Endometrial microvascular endothelial cells (primary cell): ENCODE results near the gene DLX3. TPM values are rescaled to one million over a fixed set of nuclear protein-coding genes. Genes with fewer than 3 reads are reported as not detected.

Experiments used
- in situ Hi-C: cut with HindIII; loops from 2 replicates; pipeline ENCODE4 v1.10.0; 2017; ENCODE audit warnings: low sequenced_read_pairs, low pct_unique_long_range_greater_than_20kb; ENCODE audit errors: inconsistent ontology term
- total RNA-seq: library from RNA; depleted of rRNA; stranded (reverse); fragments of >200 nt; gene quantifications from one replicate; pipeline ENCODE4 v1.2.3, GENCODE V29; 2015; ENCODE audit errors: inconsistent ontology term

Gene DLX3
- total RNA-seq, 1 donor from 2014 or later: not detected

DNA sequence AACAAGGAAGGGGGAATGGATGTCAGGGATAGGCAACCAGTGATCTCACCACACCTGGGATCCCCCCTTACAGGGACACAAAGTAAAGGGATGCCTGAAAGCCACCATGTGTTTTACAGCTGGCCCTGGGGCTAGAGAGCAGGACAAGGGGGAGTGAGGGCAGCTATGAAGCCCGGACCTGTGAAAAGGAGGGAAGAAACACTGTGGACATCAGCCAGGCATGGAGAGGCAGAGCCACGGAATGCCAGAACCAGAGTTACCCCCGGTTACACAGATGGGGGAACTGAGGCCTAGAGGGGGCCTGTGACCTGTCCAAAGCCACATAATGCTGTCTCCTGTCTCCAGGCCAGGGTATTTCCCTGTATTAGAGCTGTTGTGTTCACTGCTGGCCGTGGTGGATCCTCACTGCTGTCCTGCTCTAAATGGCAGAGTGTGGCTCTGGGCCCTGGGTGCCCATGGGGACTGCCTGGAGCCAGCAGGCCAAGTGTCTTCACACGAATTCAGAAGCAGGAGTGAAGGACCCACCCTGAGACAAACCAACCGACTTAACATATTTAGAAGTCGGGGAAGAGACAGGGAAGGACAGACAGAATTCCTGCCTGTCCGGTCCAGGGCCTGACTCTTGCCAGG lies 31.1 kb upstream of the DLX3 start:
- in situ Hi-C loops: no loop called here

DNA sequence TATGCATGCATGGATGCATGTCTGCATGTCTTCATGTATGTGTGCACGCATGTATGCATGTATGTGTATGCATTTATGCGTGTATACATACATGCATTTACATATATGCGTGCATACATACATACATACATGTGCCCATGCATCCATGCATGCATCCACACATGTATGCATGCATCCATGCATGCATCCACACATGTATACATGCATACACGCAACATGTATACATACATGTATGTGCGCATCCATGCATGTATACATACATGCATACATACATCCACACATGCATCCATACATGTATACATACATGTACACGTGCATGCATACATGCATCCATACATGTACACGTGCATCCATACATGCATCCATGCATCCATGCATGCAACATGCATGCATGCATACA lies 29.8 kb upstream of the DLX3 start:
- in situ Hi-C loops: no loop called here

DNA sequence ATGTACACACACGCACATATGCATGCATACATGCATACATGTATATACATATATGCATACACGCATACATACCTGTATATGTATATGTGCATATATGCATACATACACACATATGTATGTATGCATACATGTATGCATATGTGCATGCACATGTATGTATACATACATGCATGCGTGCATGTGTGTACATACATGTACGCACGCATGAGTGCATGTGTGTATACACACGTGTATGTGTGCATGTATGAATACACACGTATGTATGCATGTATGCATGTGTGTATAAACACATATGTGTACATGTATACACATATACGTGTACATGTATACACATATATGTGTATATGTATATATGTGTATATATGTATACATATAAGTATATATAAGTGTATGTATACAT lies 28.5 kb upstream of the DLX3 start:
- in situ Hi-C loops: no loop called here

DNA sequence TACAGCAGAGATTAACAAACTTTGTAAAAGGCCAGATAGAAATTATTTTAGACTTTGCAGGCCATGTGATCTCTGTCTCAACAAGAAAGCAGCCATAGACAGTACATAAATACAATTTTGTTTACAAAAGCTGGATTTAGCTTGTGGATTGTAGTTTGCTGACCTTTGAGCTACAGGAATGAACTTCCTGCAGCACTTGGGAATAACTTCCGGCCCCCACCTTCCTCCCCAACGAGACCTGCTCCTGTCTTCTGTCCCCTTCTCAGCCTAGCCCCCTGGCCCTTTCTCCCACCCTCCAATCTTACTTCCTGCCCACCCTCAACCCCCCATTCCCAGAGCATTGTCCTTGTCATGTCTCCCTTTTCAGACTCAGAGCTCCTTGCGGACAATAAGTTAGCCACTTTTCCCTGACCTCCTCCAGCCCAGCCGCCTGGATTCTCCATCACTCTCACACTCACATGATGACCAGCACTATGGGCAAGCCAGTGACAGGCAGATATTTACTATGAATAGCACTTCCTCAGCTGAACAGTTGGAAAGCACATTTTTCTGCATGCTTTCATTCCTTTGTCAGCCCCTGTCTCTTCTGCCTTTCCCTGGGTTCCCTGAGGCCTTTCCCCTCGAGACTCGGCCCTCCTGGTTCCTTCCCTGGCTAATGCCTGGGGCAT lies 27.6 kb upstream of the DLX3 start:
- in situ Hi-C loops: no loop called here

DNA sequence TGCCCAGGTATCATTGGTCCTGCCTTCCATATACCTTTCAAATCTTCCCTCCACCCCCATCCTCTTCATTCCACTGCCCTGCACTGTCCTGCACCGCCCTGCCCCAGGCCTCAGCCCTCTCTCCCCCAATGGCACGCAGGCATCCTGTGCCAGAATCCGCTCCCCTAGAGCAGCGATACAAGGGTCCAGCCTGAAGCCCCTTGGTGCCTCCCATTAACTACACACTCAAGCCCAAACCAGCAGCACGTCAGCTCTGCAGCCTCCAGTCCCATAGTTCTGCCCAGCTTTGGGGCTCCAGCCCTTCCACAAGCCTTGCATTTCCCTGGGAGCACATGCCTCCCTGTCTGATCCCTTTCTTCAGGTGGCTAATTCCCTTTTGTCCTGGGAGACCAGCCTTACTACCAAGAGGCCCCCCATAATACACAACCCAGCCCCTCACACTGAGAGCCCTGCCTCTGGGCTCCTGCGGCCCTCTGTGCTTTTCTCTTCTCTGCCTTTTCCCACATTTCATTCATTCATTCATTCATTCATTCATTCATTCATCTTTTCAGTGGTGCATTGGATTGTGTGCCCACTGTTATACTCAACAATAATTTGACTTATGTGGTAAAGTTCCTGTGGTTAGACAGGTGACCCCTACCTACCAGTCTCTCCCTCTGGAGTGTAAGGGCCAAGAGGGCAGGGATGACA lies 26.8 kb upstream of the DLX3 start:
- in situ Hi-C loops: no loop called here

DNA sequence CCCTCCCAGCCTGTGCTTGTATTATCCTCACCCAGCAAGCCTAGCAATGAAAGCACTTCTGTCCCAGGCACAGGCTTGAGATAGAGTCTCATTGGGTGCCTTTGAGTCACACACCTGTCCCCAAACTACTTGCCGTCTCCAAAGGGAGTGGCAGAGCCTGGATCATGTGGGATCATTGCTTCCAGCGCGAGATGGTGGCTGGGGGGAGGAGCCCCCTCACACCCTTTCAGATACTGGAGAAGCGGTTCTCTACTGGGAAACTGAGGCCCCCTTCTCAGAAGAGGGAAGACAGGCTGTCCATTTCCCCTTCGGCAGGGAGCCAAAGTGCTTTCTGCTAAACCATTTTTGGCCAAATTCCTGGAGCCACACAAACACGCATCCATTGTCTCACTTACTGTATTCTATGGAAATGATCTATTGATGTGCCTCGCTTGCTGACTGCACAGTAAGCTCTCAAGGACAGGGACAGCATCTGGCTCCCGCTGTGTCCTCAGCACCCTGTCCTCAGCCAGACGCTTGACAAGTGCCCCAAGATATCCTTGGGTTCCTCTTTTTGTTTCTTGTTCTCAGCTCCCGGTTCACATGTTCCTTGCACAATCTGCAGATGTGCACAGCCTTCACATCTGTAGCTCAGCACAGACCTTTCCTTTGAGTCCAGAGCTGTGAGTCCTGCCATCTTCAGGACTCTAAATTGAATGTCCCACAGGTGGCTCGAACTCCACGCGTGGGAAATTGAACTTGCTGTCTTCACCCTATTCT lies 26.0 kb upstream of the DLX3 start:
- in situ Hi-C loops: no loop called here

DNA sequence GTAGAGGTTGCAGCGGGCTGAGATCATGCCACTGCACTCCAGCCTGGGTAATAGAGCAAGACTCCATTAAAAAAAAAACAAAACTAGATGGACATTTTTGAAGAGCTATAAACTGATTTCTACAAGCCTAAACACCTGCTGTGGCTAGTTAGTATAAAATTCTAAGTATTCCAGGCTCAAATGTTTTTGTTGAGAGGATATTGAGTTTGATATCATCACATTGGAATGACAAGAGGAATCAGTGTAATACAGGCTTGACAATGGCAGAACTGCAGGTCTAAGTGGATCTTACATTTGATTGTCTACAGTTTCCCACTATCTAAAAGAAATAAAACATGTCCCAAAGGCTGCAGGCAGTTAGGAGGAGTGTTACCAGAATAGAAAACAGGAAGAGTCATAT lies 23.9 kb upstream of the DLX3 start:
- in situ Hi-C loops: no loop called here

DNA sequence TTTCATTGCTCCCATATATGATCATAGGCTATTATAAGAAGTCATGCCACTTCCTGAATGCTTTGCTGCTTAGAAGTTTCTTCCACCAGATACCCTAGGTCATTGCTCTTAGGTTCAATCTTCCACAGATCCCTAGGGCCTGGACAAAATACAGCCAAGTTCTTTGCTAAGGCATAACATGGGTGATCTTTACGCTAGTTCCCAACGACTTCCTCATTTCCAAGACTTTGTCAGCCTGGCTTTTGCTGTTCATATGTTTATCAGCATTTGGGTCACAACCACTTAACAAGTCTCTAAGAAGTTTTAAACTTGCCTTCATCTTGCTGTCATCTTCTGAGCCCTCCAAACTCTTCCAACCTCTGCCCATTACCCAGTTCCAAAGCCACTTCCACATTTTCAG lies 20.1 kb upstream of the DLX3 start:
- in situ Hi-C loops: no loop called here

DNA sequence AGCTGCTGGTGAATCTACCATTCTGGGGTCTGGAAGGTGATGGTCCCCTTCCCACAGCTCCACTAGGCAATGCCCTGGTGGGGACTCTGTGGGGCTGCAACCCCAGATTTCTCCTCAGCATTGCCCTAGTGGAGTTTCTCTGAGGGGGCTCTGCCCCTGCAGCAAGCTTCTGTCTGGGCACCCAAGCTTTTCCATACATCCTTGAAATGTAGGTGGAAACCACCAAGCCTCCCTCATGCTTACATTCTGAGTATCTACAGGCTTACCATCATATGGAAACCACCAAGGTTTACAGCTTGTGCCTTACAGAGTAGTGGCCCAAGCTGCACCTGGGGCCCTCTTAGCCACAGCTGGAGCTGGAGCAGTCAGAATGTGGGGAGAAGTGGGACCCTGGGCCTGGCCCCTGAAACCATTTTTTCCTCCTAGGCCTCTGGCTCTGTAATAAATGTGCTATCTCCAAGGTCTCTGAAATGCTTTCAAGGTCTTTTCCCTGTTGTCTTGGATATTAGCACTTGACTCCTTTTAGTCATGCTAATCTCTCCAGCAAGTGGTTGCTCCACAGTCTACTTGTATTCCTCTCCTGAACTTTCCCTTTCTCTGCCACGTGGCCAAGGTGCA lies 19.6 kb upstream of the DLX3 start:
- in situ Hi-C loops: no loop called here

DNA sequence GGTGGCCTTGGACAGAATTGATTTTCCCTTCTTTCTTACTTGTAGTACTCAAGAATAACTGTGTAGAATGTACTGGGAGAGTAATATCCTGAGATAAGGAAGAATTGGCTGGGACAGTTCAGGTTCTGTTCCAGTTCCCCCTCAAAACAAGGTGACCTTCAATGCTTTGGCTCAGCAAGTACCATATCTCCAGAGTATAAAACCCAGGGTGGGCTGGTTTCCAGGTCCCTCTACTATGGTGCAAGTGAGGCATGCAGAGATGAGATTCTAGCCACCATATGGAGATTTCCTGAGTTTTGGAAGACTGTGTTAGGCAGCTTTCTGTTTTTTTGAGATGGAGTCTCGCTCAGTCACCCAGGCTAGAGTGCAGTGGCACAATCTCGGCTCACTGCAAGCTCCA lies 18.1 kb upstream of the DLX3 start:
- in situ Hi-C loops: no loop called here

DNA sequence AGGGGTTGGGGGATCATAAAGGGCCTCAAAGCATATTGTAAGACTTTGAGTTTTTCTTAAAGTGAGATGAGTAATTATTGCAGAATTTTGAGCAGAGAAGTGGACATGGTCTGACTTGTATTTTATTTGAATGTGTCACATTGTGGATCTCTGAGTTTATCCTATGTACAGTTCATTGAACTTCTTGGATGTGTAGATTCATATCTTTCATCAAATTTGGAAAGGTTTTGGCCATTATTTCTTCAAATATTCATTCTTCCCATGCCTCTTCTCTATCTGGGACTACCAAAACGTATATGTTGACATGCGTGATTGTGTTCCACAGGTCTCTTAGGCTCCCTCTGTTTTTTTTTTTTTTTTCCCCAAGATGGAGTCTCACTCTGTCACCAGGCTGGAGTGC lies 14.3 kb upstream of the DLX3 start:
- in situ Hi-C loops: no loop called here

DNA sequence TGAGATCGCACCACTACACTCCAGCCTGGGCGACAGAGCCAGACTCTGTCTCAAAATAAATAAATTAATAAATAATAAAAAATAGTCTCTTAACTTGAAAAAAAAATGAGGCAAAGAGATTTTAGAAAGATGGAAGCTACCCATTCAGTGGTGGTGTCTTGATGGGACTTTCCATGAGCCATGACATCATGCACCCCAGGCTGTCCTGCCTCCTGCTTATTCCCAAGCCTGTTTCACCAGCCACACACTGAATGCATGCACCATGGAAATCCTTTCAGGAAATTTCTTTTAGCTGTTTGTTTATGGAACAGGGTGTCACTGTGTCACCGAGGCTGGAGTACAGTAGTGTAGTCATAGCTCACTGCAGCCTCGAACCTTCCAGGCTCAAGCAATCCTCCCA lies 8.9 kb upstream of the DLX3 start:
- in situ Hi-C loops: no loop called here

DNA sequence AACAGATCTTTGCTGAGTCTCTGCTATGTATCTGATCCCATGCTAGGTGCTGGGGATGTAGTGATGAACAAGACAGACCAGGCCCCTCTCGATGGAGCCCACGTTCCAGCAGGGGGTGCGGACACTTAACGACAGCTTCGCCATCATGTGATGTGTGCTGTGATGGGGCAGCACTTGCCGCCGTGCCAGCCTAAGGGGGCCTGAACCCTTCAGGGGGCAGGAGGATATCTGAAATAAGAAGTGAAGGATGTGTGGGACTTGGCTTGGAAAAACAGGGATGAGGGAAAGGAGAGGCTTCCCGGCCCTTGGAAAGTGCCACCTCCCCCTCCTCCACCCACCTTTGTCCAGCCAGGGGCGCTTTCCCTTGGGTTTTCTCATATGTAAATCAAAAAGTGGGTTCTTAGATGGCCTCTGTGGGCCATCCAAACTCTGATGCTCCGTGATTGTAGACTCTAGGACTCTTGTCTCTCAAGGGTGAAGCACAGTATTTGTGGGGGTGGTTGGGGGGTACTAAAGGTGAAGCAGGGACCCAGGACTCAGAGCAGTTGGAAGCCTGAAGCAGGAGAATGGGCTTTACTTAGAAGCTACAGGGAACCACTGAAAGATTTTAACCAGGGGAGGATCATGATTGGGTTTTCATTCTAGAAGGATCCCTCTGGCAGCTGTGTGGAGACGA lies 4.0 kb upstream of the DLX3 start:
- in situ Hi-C loops: no loop called here

DNA sequence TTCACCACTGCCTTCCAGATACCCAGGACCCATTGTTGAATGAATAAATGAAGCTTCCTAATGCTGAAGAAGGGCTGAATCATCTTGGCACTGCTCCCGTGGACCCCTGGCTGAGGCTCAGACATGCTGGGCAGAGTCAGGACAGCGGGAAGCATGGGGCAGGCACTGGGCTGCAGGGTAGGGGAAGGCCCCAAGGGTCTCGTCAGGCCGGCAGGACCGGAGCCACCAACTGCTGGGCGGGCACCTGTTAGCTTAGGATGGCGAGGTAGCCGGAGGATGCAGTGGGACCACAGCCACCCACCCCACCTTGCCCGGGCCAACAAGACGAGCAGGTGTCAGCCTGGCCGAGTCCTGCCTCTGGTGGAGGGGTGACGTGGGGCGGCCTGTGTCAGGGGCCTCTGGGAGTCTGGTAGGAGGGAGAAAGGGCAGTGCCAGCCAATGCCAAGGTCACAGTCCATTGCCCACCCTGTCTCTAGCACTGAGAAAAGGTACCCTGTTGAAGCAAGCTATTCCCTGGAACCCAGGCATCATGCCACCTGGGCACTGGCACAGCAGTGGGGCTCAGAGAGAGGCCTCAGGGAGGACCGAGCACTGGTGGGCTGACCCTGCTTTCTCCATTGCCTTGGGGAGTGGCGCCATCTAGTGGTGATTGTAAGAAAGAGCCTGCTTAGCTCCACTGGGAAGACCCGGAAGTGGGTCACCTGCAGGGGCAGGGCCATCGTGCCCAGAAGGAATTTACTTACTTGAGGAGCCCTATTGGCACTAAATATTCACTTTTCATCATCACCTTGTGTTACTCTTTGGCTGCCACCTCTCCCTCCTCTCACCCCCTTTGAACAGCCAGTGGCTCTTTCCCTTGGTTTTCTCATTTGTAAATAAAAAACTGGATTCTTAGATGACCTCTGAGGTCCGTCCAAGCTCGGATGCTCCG lies 3.0 kb upstream of the DLX3 start:
- in situ Hi-C loops: no loop called here

DNA sequence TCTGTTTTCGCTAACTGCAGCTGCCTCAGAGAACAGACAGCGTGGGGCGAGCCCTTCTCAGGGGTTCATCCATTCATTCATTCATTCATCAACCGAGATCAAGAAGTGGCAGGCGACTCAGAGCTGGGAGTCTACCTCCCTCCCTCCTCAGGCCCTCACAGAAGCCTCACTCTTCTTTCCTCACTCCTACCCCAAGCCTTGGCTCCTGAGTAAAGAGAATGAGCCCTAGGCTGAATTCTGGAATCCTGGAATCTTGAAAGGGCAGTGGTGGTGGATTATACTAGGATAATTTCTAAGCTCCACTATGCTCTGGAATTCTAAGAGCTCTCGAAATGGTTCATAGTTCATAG lies 2.3 kb upstream of the DLX3 start:
- in situ Hi-C loops: no loop called here

DNA sequence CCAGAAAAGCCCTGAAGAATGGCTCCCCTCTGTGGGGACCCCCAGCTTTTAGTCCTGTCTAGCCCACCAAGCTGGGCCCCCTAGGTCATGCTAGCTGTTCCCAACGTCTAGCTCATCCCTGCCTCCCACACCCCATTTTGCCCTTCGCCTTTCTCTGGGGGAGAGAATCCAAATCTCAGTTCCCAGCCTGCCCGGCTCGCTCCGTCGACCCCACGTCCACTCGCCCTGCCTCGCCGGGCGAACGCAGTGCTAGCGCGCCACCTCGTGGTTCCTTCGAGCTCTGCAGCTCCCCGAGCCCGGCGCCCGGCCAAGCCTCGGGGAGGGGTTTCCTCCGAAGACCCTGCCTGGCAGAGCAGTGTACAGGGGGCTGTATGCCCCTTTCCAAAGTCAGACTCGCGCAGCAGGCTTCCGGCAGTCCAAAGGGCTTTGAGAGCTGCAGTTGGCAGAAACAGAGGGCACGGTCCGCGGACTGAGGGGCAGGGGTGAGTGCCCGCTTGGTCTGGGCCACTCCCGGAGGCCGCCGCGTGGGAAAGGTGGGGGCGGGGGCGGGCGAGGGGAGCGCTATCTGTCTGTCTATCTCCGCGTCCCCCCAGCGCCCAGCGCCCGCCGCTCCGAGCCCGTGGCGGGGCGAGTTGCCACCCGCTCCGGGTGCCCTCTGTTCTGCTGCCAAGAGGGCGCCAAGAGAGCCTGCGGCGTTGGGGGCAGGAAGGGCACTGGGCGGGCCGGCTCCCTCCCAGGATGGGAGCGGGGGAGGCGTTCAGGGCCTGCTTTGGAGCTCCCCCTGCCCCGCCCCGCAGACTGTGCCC lies 1.7 kb upstream of the DLX3 start:
- in situ Hi-C loops: no loop called here

DNA sequence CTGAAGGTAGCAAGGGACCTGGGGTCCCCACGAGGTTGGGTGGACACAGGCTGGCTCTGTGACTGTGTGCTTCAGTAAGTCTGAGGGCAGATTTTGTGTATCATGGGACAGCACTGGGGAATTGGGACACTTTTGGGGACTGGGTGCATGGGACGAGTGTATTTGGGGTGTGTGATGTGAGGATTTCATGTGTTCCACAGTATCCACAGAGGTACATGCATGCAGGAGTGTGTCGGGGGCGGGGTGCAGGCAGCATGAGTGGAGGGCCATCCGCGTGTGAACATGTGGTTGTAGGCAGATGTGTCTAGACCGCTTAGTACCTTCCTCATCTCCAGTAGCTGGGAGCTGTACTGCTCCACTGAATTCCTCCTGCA lies 1.1 kb upstream of the DLX3 start:
- in situ Hi-C loops: no loop called here
